HG03432 (cell line): ENCODE measurements around the gene FAM114A2.

Experiments
- ATAC-seq: cut with Tn5 transposase; IDR thresholded peaks from one replicate; pipeline ENCODE4 v1.9.1; 2021; ENCODE audit warnings: mild to moderate bottlenecking, moderate library complexity; ENCODE audit not compliant: unreplicated experiment

Gene FAM114A2

GRCh38 chr5:153952057-153952456 lies 86.7 kb downstream of the FAM114A2 start:
- no peak for ATAC-seq

DNA sequence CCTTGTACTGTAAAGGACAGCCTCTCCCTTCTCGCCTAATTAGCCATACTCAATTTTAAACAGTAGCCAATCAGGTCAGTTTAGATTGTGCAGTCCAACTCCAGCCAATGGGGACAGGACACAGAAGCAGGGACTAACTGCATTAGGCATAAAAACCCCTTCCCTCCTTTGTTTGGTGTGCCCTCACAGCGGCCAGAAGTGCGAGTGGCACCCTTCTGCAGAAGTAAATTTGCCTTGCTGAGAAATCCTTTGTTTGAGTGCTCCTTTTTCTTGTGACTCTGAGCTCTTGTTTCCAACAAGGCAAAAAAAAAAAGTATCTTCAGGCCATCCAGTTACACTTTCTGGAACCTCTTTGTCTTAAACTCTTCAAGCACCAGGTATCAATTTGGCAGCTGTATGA lies 97.4 kb downstream of the FAM114A2 start:
- no peak for ATAC-seq
